H1 (cell line): ENCODE measurements around the gene TMEM204. TPM values are rescaled to one million over a fixed set of nuclear protein-coding genes. Genes with fewer than 3 reads are reported as not detected.

Experiments
- CTCF ChIA-PET: fragments of 300-600 bp; sonication (Branson Sonifier 250); formaldehyde crosslinking; loops from one replicate; lab custom pipeline; 2021; ENCODE audit not compliant: partially characterized antibody; lab: Charles Lee
- POLR2A ChIA-PET: fragments of 300-600 bp; sonication (Branson Sonifier 250); formaldehyde crosslinking; loops from one replicate; lab custom pipeline; 2021; ENCODE audit warnings: inconsistent platforms; ENCODE audit not compliant: partially characterized antibody; lab: Charles Lee
- DNase-seq, 2 experiments: peaks; one replicate each; pipeline versions ENCODE4 v3.0.0 to v3.0.0-alpha.2; 2010 to 2022; ENCODE audit warnings: low spot score in 2 of 2, low read depth in 1 of 2, mixed read lengths in 1 of 2
- FAIRE-seq: peaks from 2 replicates; lab custom pipeline; 2011; peaks lifted over from hg19 to GRCh38; lab: Jason Lieb, UNC
- H2AFZ ChIP-seq: 2 replicates; pipeline ENCODE4 v1.8.1; 2012; ENCODE audit warnings: low read length, inconsistent platforms
- H2AK5ac ChIP-seq: 2 replicates; pipeline ENCODE4 v1.6.1; 2013; ENCODE audit warnings: low read depth, low read length
- H2BK120ac ChIP-seq: replicated peaks from 2 replicates; pipeline ENCODE3; 2013; ENCODE audit warnings: low read depth, low read length, inconsistent platforms
- H2BK12ac ChIP-seq: 2 replicates; pipeline ENCODE4 v1.6.1; 2013; ENCODE audit warnings: low read depth, low read length
- H2BK15ac ChIP-seq: 2 replicates; pipeline ENCODE4 v1.6.1; 2013; ENCODE audit warnings: low read length
- H2BK20ac ChIP-seq: 2 replicates; pipeline ENCODE4 v1.6.1; 2013; ENCODE audit warnings: low read length
- H2BK5ac ChIP-seq: 2 replicates; pipeline ENCODE4 v1.6.1; 2013; ENCODE audit warnings: low read depth, low read length
- H3K14ac ChIP-seq: 2 replicates; pipeline ENCODE4 v1.6.1; 2013; ENCODE audit warnings: inconsistent platforms; ENCODE audit not compliant: insufficient read length
- H3K18ac ChIP-seq: 2 replicates; pipeline ENCODE4 v1.6.1; 2013; ENCODE audit warnings: low read length; ENCODE audit errors: extremely low read depth
- H3K23ac ChIP-seq: 2 replicates; pipeline ENCODE4 v1.6.1; 2013; ENCODE audit warnings: inconsistent platforms; ENCODE audit not compliant: insufficient read length
- H3K23me2 ChIP-seq: 2 replicates; pipeline ENCODE4 v1.6.1; 2013; ENCODE audit warnings: low read depth, low read length
- H3K27ac ChIP-seq: 2 replicates; pipeline ENCODE4 v1.6.1; 2011; ENCODE audit warnings: low read depth, low read length, inconsistent platforms
- H3K27me3 ChIP-seq, 4 experiments: replicated peaks in 1 of 4; 1 replicate in 1 of 4; 2 replicates in 3 of 4; pipeline versions ENCODE4 v1.6.1 to v1.8.1; 2011 to 2013; ENCODE audit warnings: low read length in 3 of 4, mild to moderate bottlenecking in 3 of 4, inconsistent platforms in 2 of 4, mixed read lengths in 2 of 4, moderate library complexity in 1 of 4; ENCODE audit not compliant: control insufficient read depth in 3 of 4, insufficient read depth in 3 of 4; ENCODE audit errors: extremely low read depth in 1 of 4
- H3K36me3 ChIP-seq, 4 experiments: 2 replicates each; pipeline versions ENCODE4 v1.6.1 to v1.8.1; 2011 to 2013; ENCODE audit warnings: mild to moderate bottlenecking in 4 of 4, low read length in 3 of 4, moderate library complexity in 2 of 4, control low read depth in 1 of 4, inconsistent platforms in 1 of 4; ENCODE audit not compliant: insufficient read depth in 4 of 4, control insufficient read depth in 2 of 4
- H3K4ac ChIP-seq: replicated peaks from 2 replicates; pipeline ENCODE3; 2013; ENCODE audit warnings: low read length, low read depth, mixed read lengths, inconsistent platforms; ENCODE audit not compliant: insufficient read length
- H3K4me1 ChIP-seq, 4 experiments: replicated peaks in 1 of 4; 1 replicate in 1 of 4; 2 replicates in 3 of 4; pipeline versions ENCODE4 v1.6.1 to v1.8.1; 2011 to 2013; ENCODE audit warnings: low read length in 3 of 4, inconsistent platforms in 2 of 4, mixed read lengths in 1 of 4; ENCODE audit not compliant: insufficient read depth in 4 of 4, control insufficient read depth in 3 of 4
- H3K4me2 ChIP-seq, 2 experiments: 2 replicates each; pipeline versions ENCODE4 v1.6.1 to v1.8.1; 2011 to 2013; ENCODE audit warnings: low read depth in 2 of 2, low read length in 2 of 2, control low read depth in 1 of 2, inconsistent platforms in 1 of 2, mild to moderate bottlenecking in 1 of 2; ENCODE audit not compliant: insufficient read depth in 1 of 2
- H3K4me3 ChIP-seq, 4 experiments: fragments of 200-600, 300-600 bp in 1 of 4; sonication (generic), shearing (Covaris generic), sonication (Bioruptor Twin) in 1 of 4; 2 replicates each; pipeline versions ENCODE4 v1.5.1 to v1.8.1; 2011 to 2016; ENCODE audit warnings: low read length in 4 of 4, low read depth in 3 of 4, control low read depth in 2 of 4, inconsistent platforms in 2 of 4, mild to moderate bottlenecking in 2 of 4, mixed read lengths in 1 of 4, moderate library complexity in 1 of 4; ENCODE audit not compliant: insufficient read depth in 2 of 4; ENCODE audit errors: extremely low read depth in 1 of 4
- H3K56ac ChIP-seq: replicated peaks from 2 replicates; pipeline ENCODE3; 2013; ENCODE audit warnings: low read depth, mild to moderate bottlenecking, mixed read lengths, low read length, inconsistent platforms; ENCODE audit not compliant: insufficient read length
- H3K79me1 ChIP-seq: 2 replicates; pipeline ENCODE4 v1.6.1; 2013; ENCODE audit warnings: low read depth, low read length, control low read depth
- H3K79me2 ChIP-seq, 2 experiments: 2 replicates each; pipeline versions ENCODE4 v1.6.1 to v1.8.1; 2012 to 2013; ENCODE audit warnings: low read length in 2 of 2, mild to moderate bottlenecking in 2 of 2, inconsistent platforms in 1 of 2; ENCODE audit not compliant: insufficient read depth in 2 of 2, control insufficient read depth in 1 of 2
- H3K9ac ChIP-seq, 4 experiments: replicated peaks in 1 of 4; 1 replicate in 1 of 4; 2 replicates in 3 of 4; pipeline versions ENCODE4 v1.6.1 to v1.8.1; 2011 to 2013; ENCODE audit warnings: low read depth in 3 of 4, low read length in 3 of 4, control low read depth in 2 of 4, mild to moderate bottlenecking in 2 of 4, moderate library complexity in 2 of 4, inconsistent platforms in 1 of 4; ENCODE audit errors: extremely low read depth in 1 of 4
- H3K9me3 ChIP-seq, 2 experiments: 2 replicates each; pipeline versions ENCODE4 v1.6.1 to v1.8.1; 2012 to 2013; ENCODE audit warnings: mild to moderate bottlenecking in 2 of 2, moderate library complexity in 2 of 2, control low read depth in 1 of 2, inconsistent platforms in 1 of 2, low read depth in 1 of 2, low read length in 1 of 2, mixed read lengths in 1 of 2; ENCODE audit not compliant: insufficient read depth in 2 of 2
- H4K20me1 ChIP-seq, 2 experiments: replicated peaks in 1 of 2; 2 replicates each; pipeline versions ENCODE3 to v1.8.1; 2011 to 2013; ENCODE audit warnings: inconsistent platforms in 2 of 2, low read length in 2 of 2, mild to moderate bottlenecking in 1 of 2; ENCODE audit not compliant: insufficient read depth in 2 of 2, control insufficient read depth in 1 of 2
- H4K5ac ChIP-seq: 2 replicates; pipeline ENCODE4 v1.6.1; 2013; ENCODE audit warnings: low read length, low read depth, mixed read lengths, inconsistent platforms; ENCODE audit not compliant: insufficient read length
- H4K8ac ChIP-seq: 2 replicates; pipeline ENCODE4 v1.8.0; 2013; ENCODE audit warnings: mild to moderate bottlenecking, moderate library complexity, low read length, inconsistent platforms; ENCODE audit not compliant: insufficient read depth; ENCODE audit errors: extremely low read depth
- H4K91ac ChIP-seq: replicated peaks from 2 replicates; pipeline ENCODE3; 2013; ENCODE audit warnings: low read length, mixed read lengths, inconsistent platforms; ENCODE audit not compliant: insufficient read length
- BRCA1 ChIP-seq: IDR thresholded peaks from 2 replicates; pipeline ENCODE4 v1.6.1; 2012; ENCODE audit warnings: low read depth, low read length, improper control_type of control experiment
- CBX5 ChIP-seq: fragments of 300-800, 300-1000 bp; sonication (generic); IDR thresholded peaks from 2 replicates; pipeline ENCODE4 v1.7.1; 2016; ENCODE audit warnings: antibody characterized with exemption, low read length, low read depth
- CREB1 ChIP-seq: IDR thresholded peaks from 2 replicates; pipeline ENCODE4 v1.6.1; 2012; ENCODE audit warnings: inconsistent platforms
- GTF2F1 ChIP-seq: IDR thresholded peaks from 2 replicates; pipeline ENCODE4 v1.6.1; 2012; ENCODE audit warnings: low read depth, low read length, improper control_type of control experiment, borderline replicate concordance
- RAD21 ChIP-seq, 2 experiments: IDR thresholded peaks in 1 of 2; conservative IDR thresholded peaks in 1 of 2; 2 replicates each; pipeline ENCODE4 v1.6.1; 2011; ENCODE audit warnings: low read depth in 2 of 2, low read length in 2 of 2, improper control_type of control experiment in 1 of 2, inconsistent platforms in 1 of 2, mild to moderate bottlenecking in 1 of 2, moderate library complexity in 1 of 2
- RBBP5 ChIP-seq: IDR thresholded peaks from 2 replicates; pipeline ENCODE4 v1.7.1; 2012; ENCODE audit warnings: low read depth, mild to moderate bottlenecking, inconsistent platforms, low read length, moderate library complexity, borderline replicate concordance
- SIN3A ChIP-seq, 2 experiments: IDR thresholded peaks in 1 of 2; conservative IDR thresholded peaks in 1 of 2; 2 replicates each; pipeline ENCODE4 v1.6.1; 2011 to 2012; ENCODE audit warnings: low read length in 2 of 2, improper control_type of control experiment in 1 of 2, low read depth in 1 of 2, mild to moderate bottlenecking in 1 of 2
- SIRT6 ChIP-seq: IDR thresholded peaks from one replicate; pipeline ENCODE4 v1.7.1; 2012; ENCODE audit warnings: low read length, inconsistent platforms
- SP4 ChIP-seq: IDR thresholded peaks from 2 replicates; pipeline ENCODE4 v1.6.1; 2012; ENCODE audit warnings: low read length, inconsistent platforms
- SRF ChIP-seq: IDR thresholded peaks from 2 replicates; pipeline ENCODE4 v1.6.1; 2011; ENCODE audit warnings: mild to moderate bottlenecking, low read depth, low read length, moderate library complexity
- TCF12 ChIP-seq: IDR thresholded peaks from 2 replicates; pipeline ENCODE4 v1.6.1; 2011; ENCODE audit warnings: low read depth, mild to moderate bottlenecking, low read length
- TEAD4 ChIP-seq: IDR thresholded peaks from 2 replicates; pipeline ENCODE4 v1.6.1; 2012; ENCODE audit warnings: low read depth, low read length, inconsistent platforms, mixed read lengths
- WGBS, 2 experiments: shearing (Covaris generic) in 1 of 2; methylation state at CpG; one replicate each; pipeline versions ENCODE4 v1.1.6 to v1.1.7; 2013 to 2015; ENCODE audit warnings: low lambda C conversion rate in 2 of 2, mixed read lengths in 2 of 2, inconsistent platforms in 1 of 2, low coverage in 1 of 2, missing lambda C conversion rate in 1 of 2; ENCODE audit not compliant: insufficient replicate concordance in 2 of 2, insufficient coverage in 1 of 2, insufficient read length in 1 of 2; ENCODE audit errors: extremely low coverage in 1 of 2, missing lambda C conversion rate in 1 of 2; 5-methylcytosine and 5-hydroxymethylcytosine counted together
- polyA plus RNA-seq, 7 experiments: library from polyadenylated mRNA; depleted of rRNA in 3 of 7; stranded (reverse) in 5 of 7; unstranded in 2 of 7; fragments of >200 nt in 5 of 7; fragments of 200-250 nt in 2 of 7; gene quantifications; 1 replicate in 5 of 7; 2 replicates in 1 of 7; 4 replicates in 1 of 7; pipeline versions ENCODE4 v1.2.1 to v1.2.3, GENCODE V29; 2011 to 2013; ENCODE audit warnings: missing spikeins in 2 of 7, mixed read lengths in 2 of 7
- total RNA-seq: library from RNA; stranded (reverse); fragmentation: NEBNext Ultra II Directional; extraction: Animal tissue kit (Norgen Biotek cat#: 25700); gene quantifications from 2 replicates; pipeline ENCODE4 v1.2.1, GENCODE V29; 2021

TMEM204 gene
- total and polyA plus RNA-seq, 2 of the 8 experiments (the other 6 are each of a cell fraction or from before 2014, with no cell fraction given) = not detected

DNA sequence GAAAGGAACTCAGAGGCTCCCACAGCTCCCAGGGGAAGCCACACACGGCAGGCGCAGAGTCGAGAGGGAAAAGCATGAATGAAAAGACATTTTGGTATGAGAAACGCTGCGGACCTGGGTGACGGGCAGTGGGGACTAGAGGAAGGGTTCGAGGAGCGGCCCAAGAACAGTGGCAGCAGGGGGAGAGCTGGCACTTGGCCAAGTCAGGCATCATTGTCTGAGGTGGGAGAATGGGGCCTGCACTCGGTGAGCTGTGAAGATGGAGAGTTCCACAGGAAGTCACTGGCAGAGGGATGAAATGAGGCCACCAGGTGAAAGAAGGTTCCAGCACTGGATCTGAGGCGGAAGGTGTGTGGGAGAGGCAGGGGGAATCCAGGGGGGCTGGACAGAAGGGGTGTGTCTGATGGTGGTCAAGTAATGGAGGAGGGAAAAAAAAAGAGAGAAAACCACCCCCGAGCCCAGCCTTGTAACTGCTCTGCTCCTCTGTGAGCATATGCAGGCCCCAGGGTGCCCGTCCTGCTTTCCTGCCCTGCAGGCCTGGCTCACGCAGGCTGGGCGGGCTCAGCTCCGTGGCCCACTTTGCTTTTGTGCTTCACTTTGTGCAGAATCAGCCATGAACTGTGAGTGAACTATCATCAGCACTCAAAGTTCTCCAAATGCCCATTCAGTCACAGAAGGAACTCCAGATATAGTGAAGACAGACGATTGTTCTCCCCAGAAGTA lies 31.8 kb downstream of the TMEM204 start:
- CTCF ChIA-PET = no interaction called here
- TF ChIP-seq CBX5 (no peak), SIN3A (conservative IDR thresholded peaks at IDR 0.05 in 1 of 2, IDR thresholded peaks at IDR 0.05 in 1 of 2; ENCODE audit: low read depth in 1 of 2, low read length in 2 of 2) (no peak), TCF12 (no peak), GTF2F1 (no peak), RBBP5 (no peak), CREB1 (no peak), RAD21 (IDR thresholded peaks at IDR 0.05 in 1 of 2, conservative IDR thresholded peaks at IDR 0.05 in 1 of 2; ENCODE audit: low read depth in 2 of 2, low read length in 2 of 2) (no peak), SIRT6 (no peak), SP4 (no peak), BRCA1 (no peak), SRF (no peak), TEAD4 (no peak)

More for the DNA sequence above, 31.8 kb downstream of the TMEM204 start:
- Histone ChIP-seq H3K36me3 (peaks cover 0 to 11% (median 4%) of the 10 kb centered on the region in 4 experiments; a peak in 5 of 8 replicates), H3K4me1 (no peaks in the 10 kb centered on the region), H4K5ac (no peak overlapping the region), H2BK15ac (no peak overlapping the region), H3K23me2 (no peaks in the 10 kb centered on the region), H3K27me3 (no peaks in the 10 kb centered on the region), H3K56ac (no peak overlapping the region), H3K23ac (no peak overlapping the region), H3K4me2 (no peak overlapping the region), H2BK5ac (no peak overlapping the region; the same call in 1 of the 2 replicates), H3K4me3 (no peak overlapping the region), H3K9me3 (no peaks in the 10 kb centered on the region), H3K14ac (no peak overlapping the region), H3K79me2 (no peaks in the 10 kb centered on the region), H2AK5ac (no peak overlapping the region), H2BK12ac (no peak overlapping the region), H3K27ac (no peak overlapping the region), H2AFZ (no peak overlapping the region), H2BK20ac (no peak overlapping the region), H2BK120ac (no peak overlapping the region), H4K8ac (peak overlapping the region; percentile 57; the same call in 1 of the 2 replicates), H4K91ac (no peak overlapping the region), H3K79me1 (no peaks in the 10 kb centered on the region), H3K18ac (no peak overlapping the region), H3K9ac (no peak overlapping the region), H3K4ac (no peak overlapping the region), H4K20me1 (peaks cover 0 to 2% of the 10 kb centered on the region in 2 experiments)
- DNase-seq (no peak), FAIRE-seq (no peak)
- 88% methylated on average over 14 of the region's 16 CpGs; no CpG with 5 or more reads in 1 of the 2 experiments for WGBS, 2 experiments
- POLR2A ChIA-PET = interaction anchor here (0.6 kb wide), 1 partner anchor 724 kb away, joined by 4 read pairs; no protein-coding TSS in a partner anchor
